ENCODE data around the gene RAPGEF5. TPM values are rescaled to one million over a fixed set of nuclear protein-coding genes. Genes with fewer than 3 reads are reported as not detected.

RAPGEF5 gene
- polyA plus RNA-seq, 4 donors = 5.4 to 33.4 (median 10.1) TPM

GRCh38 chr7:22189741-22190140, 167.2 kb downstream of the RAPGEF5 start:
- Histone ChIP-seq H3K4me1 (ENCODE audit: control insufficient read depth in 3 of 3, insufficient read depth in 2 of 3, low read depth in 1 of 3, low read length in 2 of 3) (no peaks in the 10 kb centered on the region), H3K27me3 (ENCODE audit: control insufficient read depth in 3 of 3, insufficient read depth in 3 of 3, low read length in 3 of 3) (no peaks in the 10 kb centered on the region), H3K4me3 (ENCODE audit: low read depth in 1 of 3, low read length in 3 of 3) (no peak overlapping the region), H3K27ac (ENCODE audit: low read depth in 1 of 3, low read length in 2 of 3) (no peak overlapping the region), H3K9me3 (ENCODE audit: control insufficient read depth in 2 of 2, insufficient read depth in 1 of 2, low read depth in 1 of 2, low read length in 1 of 2) (no peaks in the 10 kb centered on the region), H3K36me3 (ENCODE audit: control insufficient read depth in 3 of 3, insufficient read depth in 2 of 3, low read depth in 1 of 3, low read length in 3 of 3) (peaks cover 0 to 29% (median 9%) of the 10 kb centered on the region in 3 donors)
- DNase-seq (no peak), FAIRE-seq (no peak)
- WGBS, 3 donors = 76 to 86% (median 82%) methylated on average over 6 of the region's 6 CpGs

GRCh38 chr7:22189230-22189629, 167.7 kb downstream of the RAPGEF5 start:
- 89 to 95% (median 94%) methylated on average over 3 of the region's 3 CpGs for WGBS, 3 donors
- no peak for DNase-seq
- no peak overlapping the region for H3K27ac ChIP-seq (ENCODE audit: low read depth in 1 of 3, low read length in 2 of 3)
- H3K4me3 ChIP-seq (ENCODE audit: low read depth in 1 of 3, low read length in 3 of 3) = no peak overlapping the region
- H3K4me1 ChIP-seq (ENCODE audit: control insufficient read depth in 3 of 3, insufficient read depth in 2 of 3, low read depth in 1 of 3, low read length in 2 of 3) = no peaks in the 10 kb centered on the region
- FAIRE-seq = no peak
- no peaks in the 10 kb centered on the region for H3K27me3 ChIP-seq (ENCODE audit: control insufficient read depth in 3 of 3, insufficient read depth in 3 of 3, low read length in 3 of 3)
- H3K36me3 ChIP-seq (ENCODE audit: control insufficient read depth in 3 of 3, insufficient read depth in 2 of 3, low read depth in 1 of 3, low read length in 3 of 3) = peaks cover 0 to 27% (median 7%) of the 10 kb centered on the region in 3 donors
- no peaks in the 10 kb centered on the region for H3K9me3 ChIP-seq (ENCODE audit: control insufficient read depth in 2 of 2, insufficient read depth in 1 of 2, low read depth in 1 of 2, low read length in 1 of 2)

DNA sequence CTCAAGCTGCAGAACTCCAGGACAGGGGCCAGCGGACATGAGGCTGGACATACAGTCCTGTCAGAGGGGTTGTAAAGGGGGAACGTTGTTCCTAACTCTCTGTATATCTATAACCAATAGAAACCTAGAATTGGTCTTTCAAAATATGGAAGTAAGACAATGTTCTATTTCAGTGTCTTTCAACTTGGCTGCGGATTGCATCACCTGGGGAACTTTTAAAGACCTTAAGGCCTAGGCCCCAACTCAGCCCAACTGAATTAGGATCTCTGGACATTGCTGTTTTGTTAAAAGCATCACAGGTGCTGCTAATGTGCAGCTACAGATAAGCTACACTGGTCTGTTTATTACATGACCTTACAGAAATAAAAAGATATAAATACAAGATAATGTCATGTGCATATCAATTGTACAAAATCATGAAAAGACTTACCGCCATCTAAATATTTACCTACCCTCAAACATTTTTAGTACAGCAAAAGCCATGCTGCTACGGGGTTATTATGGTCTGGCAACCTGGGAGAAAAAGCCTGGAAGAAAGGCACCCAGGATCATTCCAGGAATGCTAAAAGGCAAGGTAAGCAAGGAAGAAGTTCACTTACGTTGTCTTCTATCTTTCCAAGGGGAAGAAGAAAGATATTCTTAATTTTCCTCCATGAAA, 169.1 kb downstream of the RAPGEF5 start:
- H3K27me3 ChIP-seq (ENCODE audit: control insufficient read depth in 3 of 3, insufficient read depth in 3 of 3, low read length in 3 of 3) = no peaks in the 10 kb centered on the region
- no peaks in the 10 kb centered on the region for H3K9me3 ChIP-seq (ENCODE audit: control insufficient read depth in 2 of 2, insufficient read depth in 1 of 2, low read depth in 1 of 2, low read length in 1 of 2)
- no peak overlapping the region for H3K4me3 ChIP-seq (ENCODE audit: low read depth in 1 of 3, low read length in 3 of 3)
- H3K27ac ChIP-seq (ENCODE audit: low read depth in 1 of 3, low read length in 2 of 3) = no peak overlapping the region
- H3K36me3 ChIP-seq (ENCODE audit: control insufficient read depth in 3 of 3, insufficient read depth in 2 of 3, low read depth in 1 of 3, low read length in 3 of 3) = peaks cover 0 to 17% (median 6%) of the 10 kb centered on the region in 3 donors
- DNase-seq = no peak
- WGBS, 3 donors = 85 to 94% (median 93%) methylated on average over 6 of the region's 6 CpGs
- H3K4me1 ChIP-seq (ENCODE audit: control insufficient read depth in 3 of 3, insufficient read depth in 2 of 3, low read depth in 1 of 3, low read length in 2 of 3) = no peaks in the 10 kb centered on the region
- no peak for FAIRE-seq

GRCh38 chr7:22185559-22185958, 171.4 kb downstream of the RAPGEF5 start:
- FAIRE-seq (no peak), DNase-seq (no peak)
- no peaks in the 10 kb centered on the region for H3K9me3 ChIP-seq (ENCODE audit: control insufficient read depth in 2 of 2, insufficient read depth in 1 of 2, low read depth in 1 of 2, low read length in 1 of 2)
- no peaks in the 10 kb centered on the region for H3K4me1 ChIP-seq (ENCODE audit: control insufficient read depth in 3 of 3, insufficient read depth in 2 of 3, low read depth in 1 of 3, low read length in 2 of 3)
- H3K27ac ChIP-seq (ENCODE audit: low read depth in 1 of 3, low read length in 2 of 3) = no peak overlapping the region
- H3K4me3 ChIP-seq (ENCODE audit: low read depth in 1 of 3, low read length in 3 of 3) = no peak overlapping the region
- WGBS, 3 donors = 81 to 92% (median 89%) methylated on average over 1 of the region's 1 CpG
- H3K27me3 ChIP-seq (ENCODE audit: control insufficient read depth in 3 of 3, insufficient read depth in 3 of 3, low read length in 3 of 3) = no peaks in the 10 kb centered on the region
- peaks cover 0 to 9% (median 3%) of the 10 kb centered on the region in 3 donors for H3K36me3 ChIP-seq (ENCODE audit: control insufficient read depth in 3 of 3, insufficient read depth in 2 of 3, low read depth in 1 of 3, low read length in 3 of 3)

DNA sequence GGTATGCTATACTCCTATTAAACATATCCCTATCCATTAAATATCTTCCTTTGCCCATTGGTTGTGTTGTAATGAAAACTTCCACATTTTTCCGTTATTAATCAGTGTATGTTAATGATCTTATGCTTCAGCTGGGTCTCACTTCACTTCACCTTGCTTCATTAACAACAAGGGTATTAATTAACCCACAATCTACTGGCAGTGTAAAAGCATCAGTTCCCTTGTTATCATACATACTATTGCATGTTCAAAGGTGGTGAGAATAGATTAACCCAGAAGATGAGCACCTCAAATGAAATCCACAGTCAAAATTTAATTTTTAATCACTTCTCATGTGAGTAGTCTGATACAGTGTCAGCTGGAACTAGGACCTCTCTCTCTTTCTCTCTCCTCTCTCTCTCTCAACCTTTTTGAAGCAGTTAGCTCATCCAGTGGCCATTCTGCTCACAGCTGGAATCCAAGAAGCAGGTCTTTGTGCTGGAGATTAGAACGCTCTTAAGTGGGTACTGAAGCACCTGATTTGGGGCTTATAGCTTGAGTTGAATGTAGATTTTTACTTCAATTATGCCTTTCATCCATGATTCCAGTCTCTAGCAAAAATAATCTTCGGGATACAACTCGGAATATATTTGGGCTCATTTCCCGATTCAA, 172.3 kb downstream of the RAPGEF5 start:
- no peak overlapping the region for H3K27ac ChIP-seq (ENCODE audit: low read depth in 1 of 3, low read length in 2 of 3)
- WGBS, 3 donors = 92 to 95% (median 95%) methylated on average over 5 of the region's 5 CpGs
- H3K4me3 ChIP-seq (ENCODE audit: low read depth in 1 of 3, low read length in 3 of 3) = no peak overlapping the region
- DNase-seq (no peak), FAIRE-seq (no peak)
- H3K36me3 ChIP-seq (ENCODE audit: control insufficient read depth in 3 of 3, insufficient read depth in 2 of 3, low read depth in 1 of 3, low read length in 3 of 3) = peaks cover 0 to 5% (median 2%) of the 10 kb centered on the region in 3 donors
- H3K9me3 ChIP-seq (ENCODE audit: control insufficient read depth in 2 of 2, insufficient read depth in 1 of 2, low read depth in 1 of 2, low read length in 1 of 2) = peaks cover 0 to 3% of the 10 kb centered on the region in 2 donors
- no peaks in the 10 kb centered on the region for H3K4me1 ChIP-seq (ENCODE audit: control insufficient read depth in 3 of 3, insufficient read depth in 2 of 3, low read depth in 1 of 3, low read length in 2 of 3)
- no peaks in the 10 kb centered on the region for H3K27me3 ChIP-seq (ENCODE audit: control insufficient read depth in 3 of 3, insufficient read depth in 3 of 3, low read length in 3 of 3)

DNA sequence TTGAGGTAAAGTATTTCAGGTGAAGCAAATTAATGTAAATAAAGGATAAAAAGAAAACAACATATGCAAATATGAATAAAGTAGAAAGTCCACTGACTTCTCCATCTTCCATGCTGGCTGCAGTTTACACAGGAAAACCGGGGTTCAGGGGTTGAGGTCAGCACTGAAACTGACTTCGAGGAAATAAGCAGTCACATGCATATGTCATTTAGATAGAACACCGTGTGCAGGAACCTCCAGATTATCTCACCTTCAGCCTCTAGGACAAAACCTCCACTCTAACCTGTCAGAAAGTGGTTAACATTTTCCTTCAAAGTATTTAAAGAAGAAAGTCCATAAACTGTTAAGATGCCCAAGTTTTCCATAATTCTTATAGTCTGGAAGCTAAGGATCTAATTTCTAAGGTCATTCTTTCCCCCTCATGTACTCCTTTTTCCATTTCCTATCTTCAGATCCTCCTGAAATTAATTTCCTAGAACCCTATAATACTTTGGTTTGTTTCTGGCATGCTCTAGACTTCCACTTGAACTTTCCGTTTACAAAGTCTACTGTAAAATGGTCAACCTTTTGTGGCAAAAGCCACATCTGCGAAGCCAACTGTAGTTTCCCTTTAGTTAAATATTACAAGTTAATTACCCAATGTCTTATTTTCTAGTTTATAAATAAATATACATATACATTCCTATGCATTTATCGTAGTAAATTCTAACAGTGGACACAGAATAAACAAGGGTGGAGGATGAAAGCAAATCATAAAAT, 173.3 kb downstream of the RAPGEF5 start:
- DNase-seq = no peak
- no peak overlapping the region for H3K4me3 ChIP-seq (ENCODE audit: low read depth in 1 of 3, low read length in 3 of 3)
- WGBS, 3 donors = 69 to 86% (median 77%) methylated on average over 6 of the region's 6 CpGs
- no peaks in the 10 kb centered on the region for H3K4me1 ChIP-seq (ENCODE audit: control insufficient read depth in 3 of 3, insufficient read depth in 2 of 3, low read depth in 1 of 3, low read length in 2 of 3)
- no peak overlapping the region for H3K27ac ChIP-seq (ENCODE audit: low read depth in 1 of 3, low read length in 2 of 3)
- H3K9me3 ChIP-seq (ENCODE audit: control insufficient read depth in 2 of 2, insufficient read depth in 1 of 2, low read depth in 1 of 2, low read length in 1 of 2) = peaks cover 0 to 3% of the 10 kb centered on the region in 2 donors
- no peaks in the 10 kb centered on the region for H3K27me3 ChIP-seq (ENCODE audit: control insufficient read depth in 3 of 3, insufficient read depth in 3 of 3, low read length in 3 of 3)
- FAIRE-seq = no peak
- H3K36me3 ChIP-seq (ENCODE audit: control insufficient read depth in 3 of 3, insufficient read depth in 2 of 3, low read depth in 1 of 3, low read length in 3 of 3) = peaks cover 0 to 6% (median 3%) of the 10 kb centered on the region in 3 donors

DNA sequence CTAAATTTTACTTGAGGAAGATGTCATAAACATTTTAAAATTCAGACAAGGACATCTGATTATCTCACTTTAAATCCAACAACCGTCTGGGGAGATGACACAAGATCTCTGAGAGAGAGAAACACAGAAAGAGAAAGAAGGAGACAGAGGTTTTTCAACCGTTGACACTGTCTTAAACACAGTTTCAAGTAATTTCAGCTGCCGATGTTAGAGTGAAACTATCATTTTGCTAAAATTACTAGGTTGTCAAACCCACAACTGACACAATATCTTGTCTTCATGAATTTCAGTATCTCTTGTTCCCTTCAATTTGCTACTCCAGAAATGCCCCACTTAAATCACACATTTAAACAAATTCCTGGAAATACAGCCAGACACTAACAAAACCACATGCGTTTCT, 174.8 kb downstream of the RAPGEF5 start:
- DNase-seq = no peak
- FAIRE-seq = no peak
- no peak overlapping the region for H3K27ac ChIP-seq (ENCODE audit: low read depth in 1 of 3, low read length in 2 of 3)
- WGBS, 3 donors = 64 to 86% (median 64%) methylated on average over 4 of the region's 4 CpGs
- no peaks in the 10 kb centered on the region for H3K4me1 ChIP-seq (ENCODE audit: control insufficient read depth in 3 of 3, insufficient read depth in 2 of 3, low read depth in 1 of 3, low read length in 2 of 3)
- H3K4me3 ChIP-seq (ENCODE audit: low read depth in 1 of 3, low read length in 3 of 3) = no peak overlapping the region
- H3K36me3 ChIP-seq (ENCODE audit: control insufficient read depth in 3 of 3, insufficient read depth in 2 of 3, low read depth in 1 of 3, low read length in 3 of 3) = peaks cover 0 to 4% (median 4%) of the 10 kb centered on the region in 3 donors
- H3K9me3 ChIP-seq (ENCODE audit: control insufficient read depth in 2 of 2, insufficient read depth in 1 of 2, low read depth in 1 of 2, low read length in 1 of 2) = peaks cover 0 to 3% of the 10 kb centered on the region in 2 donors
- H3K27me3 ChIP-seq (ENCODE audit: control insufficient read depth in 3 of 3, insufficient read depth in 3 of 3, low read length in 3 of 3) = no peaks in the 10 kb centered on the region

DNA sequence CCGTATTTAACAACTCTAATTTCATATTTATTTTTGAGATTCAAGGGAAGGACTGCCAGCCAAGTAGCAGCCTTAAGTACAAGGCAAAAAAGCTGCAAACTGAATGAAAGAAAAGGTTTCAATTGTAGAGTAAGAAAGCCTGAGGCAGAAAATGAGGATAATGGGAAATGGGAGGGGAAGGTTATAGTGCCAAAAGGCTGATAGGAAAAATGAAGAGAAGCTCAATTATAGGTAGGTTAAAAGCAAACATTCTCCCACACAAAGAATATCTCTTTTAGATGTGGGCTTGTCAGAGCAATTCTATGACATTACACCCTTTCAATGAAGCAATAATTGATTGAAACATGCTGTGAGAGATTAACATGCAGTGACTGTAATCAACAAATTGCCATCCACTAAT, 175.3 kb downstream of the RAPGEF5 start:
- peaks cover 0 to 3% of the 10 kb centered on the region in 2 donors for H3K9me3 ChIP-seq (ENCODE audit: control insufficient read depth in 2 of 2, insufficient read depth in 1 of 2, low read depth in 1 of 2, low read length in 1 of 2)

More for the DNA sequence above, 175.3 kb downstream of the RAPGEF5 start:
- no peak for FAIRE-seq
- Histone ChIP-seq H3K27me3 (ENCODE audit: control insufficient read depth in 3 of 3, insufficient read depth in 3 of 3, low read length in 3 of 3) (no peaks in the 10 kb centered on the region), H3K4me3 (ENCODE audit: low read depth in 1 of 3, low read length in 3 of 3) (no peak overlapping the region), H3K4me1 (ENCODE audit: control insufficient read depth in 3 of 3, insufficient read depth in 2 of 3, low read depth in 1 of 3, low read length in 2 of 3) (no peaks in the 10 kb centered on the region), H3K36me3 (ENCODE audit: control insufficient read depth in 3 of 3, insufficient read depth in 2 of 3, low read depth in 1 of 3, low read length in 3 of 3) (peaks cover 0 to 4% (median 2%) of the 10 kb centered on the region in 3 donors), H3K27ac (ENCODE audit: low read depth in 1 of 3, low read length in 2 of 3) (no peak overlapping the region)
- no peak for DNase-seq
- WGBS, 3 donors = 82 to 92% (median 92%) methylated on average over 1 of the region's 1 CpG

All from small intestine (tissue), 7 donors.